ENCODE data around the gene ODAD2. TPM values are rescaled to one million over a fixed set of nuclear protein-coding genes. Genes with fewer than 3 reads are reported as not detected.

Gene ODAD2
- total and polyA plus RNA-seq, 2 donors (not counting 1 experiment from before 2014, with no cell fraction given): not detected

DNA sequence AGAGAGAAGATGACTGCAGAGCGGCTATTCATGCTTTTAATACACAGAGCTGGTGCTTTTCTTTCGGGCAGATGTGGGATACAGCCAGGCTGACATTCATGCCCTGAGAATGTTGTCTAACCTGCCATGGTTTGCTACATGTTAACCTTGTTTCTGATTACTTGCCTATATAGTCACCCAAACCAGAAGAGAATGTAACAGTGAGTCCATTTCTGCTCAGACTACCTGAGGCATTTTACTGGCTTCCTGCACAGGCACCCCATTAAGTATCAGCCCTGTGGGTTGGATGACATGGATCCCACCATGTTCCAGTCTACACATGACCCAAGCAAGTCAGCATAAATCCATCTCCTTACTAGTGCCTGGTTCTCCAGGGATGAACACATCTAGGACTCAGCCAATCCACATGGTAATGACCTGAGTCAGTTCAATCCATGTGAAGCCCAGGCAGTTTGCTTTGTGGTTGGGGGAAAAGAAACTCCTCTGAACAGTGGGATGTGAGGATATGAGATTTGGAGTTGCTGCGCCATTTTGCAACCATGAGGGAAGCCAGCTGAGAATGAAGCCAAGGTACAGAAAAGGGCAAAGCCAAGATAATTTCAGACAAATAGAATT lies 197.6 kb downstream of the ODAD2 start:
- H3K4me3 Mint-ChIP-seq: no peak overlapping the region
- ATAC-seq (ENCODE audit: low read depth): no peak
- no peak overlapping the region for H3K9ac ChIP-seq (ENCODE audit: low read length)

DNA sequence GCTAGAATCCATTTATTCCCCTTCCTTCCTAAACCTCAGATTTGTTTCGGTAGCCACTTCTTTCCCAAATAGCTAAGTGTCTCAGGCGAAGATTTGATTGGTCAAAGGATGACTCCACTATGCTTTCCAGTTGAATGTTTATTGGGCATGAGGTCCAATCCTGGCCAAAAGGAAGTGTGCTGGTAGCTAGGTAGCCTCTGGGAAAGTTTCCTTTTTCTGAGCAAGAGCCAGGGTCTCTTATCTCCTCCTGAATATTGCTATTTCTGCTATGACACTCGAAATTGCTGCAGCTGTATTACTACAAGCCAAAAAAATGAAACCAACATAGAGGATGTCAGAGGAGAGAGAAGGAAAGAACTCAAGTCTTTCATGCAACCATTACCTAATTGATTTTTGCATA lies 199.8 kb downstream of the ODAD2 start:
- no peaks in the 10 kb centered on the region for H3K9me3 Mint-ChIP-seq (ENCODE audit: insufficient read depth)
- peaks cover 0 to 4% (median 0%) of the 10 kb centered on the region in 4 experiments for H3K27me3 ChIP-seq (replicated peaks in 1 of 4; ENCODE audit: control extremely low read depth in 1 of 4, control insufficient read depth in 3 of 4, insufficient read depth in 4 of 4, low read length in 3 of 4)
- H3K9me3 ChIP-seq (ENCODE audit: control extremely low read depth in 1 of 3, control insufficient read depth in 2 of 3, insufficient read depth in 1 of 3, low read length in 2 of 3): no peaks in the 10 kb centered on the region
- no peak for ATAC-seq (ENCODE audit: low read depth)
- H3K79me2 ChIP-seq (ENCODE audit: control insufficient read depth, insufficient read depth, low read length): no peaks in the 10 kb centered on the region
- H3K4me3 Mint-ChIP-seq: no peak overlapping the region
- no peak overlapping the region for H3K4me3 ChIP-seq (ENCODE audit: control extremely low read depth in 1 of 5, extremely low read depth in 1 of 5, insufficient read depth in 1 of 5, low read depth in 2 of 5, low read length in 4 of 5)
- no peak overlapping the region for H3K27ac ChIP-seq (ENCODE audit: low read length in 2 of 2)
- H3K36me3 ChIP-seq (replicated peaks in 1 of 2; ENCODE audit: control extremely low read depth in 1 of 2, control insufficient read depth in 1 of 2, extremely low read depth in 1 of 2, insufficient read depth in 2 of 2, low read length in 1 of 2): no peaks in the 10 kb centered on the region
- no CpG with 5 or more reads among the region's 3 CpGs for WGBS (ENCODE audit: insufficient coverage)
- H2AFZ ChIP-seq (ENCODE audit: insufficient read depth, low read depth, low read length, poor library complexity, severe bottlenecking): no peak overlapping the region
- POLR2A ChIA-PET: no interaction called here
- TF ChIP-seq, protein P1, sequence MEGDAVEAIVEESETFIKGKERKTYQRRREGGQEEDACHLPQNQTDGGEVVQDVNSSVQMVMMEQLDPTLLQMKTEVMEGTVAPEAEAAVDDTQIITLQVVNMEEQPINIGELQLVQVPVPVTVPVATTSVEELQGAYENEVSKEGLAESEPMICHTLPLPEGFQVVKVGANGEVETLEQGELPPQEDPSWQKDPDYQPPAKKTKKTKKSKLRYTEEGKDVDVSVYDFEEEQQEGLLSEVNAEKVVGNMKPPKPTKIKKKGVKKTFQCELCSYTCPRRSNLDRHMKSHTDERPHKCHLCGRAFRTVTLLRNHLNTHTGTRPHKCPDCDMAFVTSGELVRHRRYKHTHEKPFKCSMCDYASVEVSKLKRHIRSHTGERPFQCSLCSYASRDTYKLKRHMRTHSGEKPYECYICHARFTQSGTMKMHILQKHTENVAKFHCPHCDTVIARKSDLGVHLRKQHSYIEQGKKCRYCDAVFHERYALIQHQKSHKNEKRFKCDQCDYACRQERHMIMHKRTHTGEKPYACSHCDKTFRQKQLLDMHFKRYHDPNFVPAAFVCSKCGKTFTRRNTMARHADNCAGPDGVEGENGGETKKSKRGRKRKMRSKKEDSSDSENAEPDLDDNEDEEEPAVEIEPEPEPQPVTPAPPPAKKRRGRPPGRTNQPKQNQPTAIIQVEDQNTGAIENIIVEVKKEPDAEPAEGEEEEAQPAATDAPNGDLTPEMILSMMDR (IDR thresholded peaks at IDR 0.05): no peak
- TF ChIP-seq EZH2 (IDR thresholded peaks at IDR 0.05; ENCODE audit: borderline replicate concordance, insufficient read depth, low read depth, low read length, poor library complexity, severe bottlenecking): no peak
- H3K4me1 ChIP-seq (ENCODE audit: control insufficient read depth in 2 of 2, insufficient read depth in 2 of 2, low read length in 2 of 2): no peaks in the 10 kb centered on the region
- peaks cover 4% of the 10 kb centered on the region for H3K27me3 Mint-ChIP-seq
- H3K4me1 Mint-ChIP-seq: no peaks in the 10 kb centered on the region
- no peak overlapping the region for H3K27ac Mint-ChIP-seq
- no peak overlapping the region for H3K4me2 ChIP-seq (replicated peaks; ENCODE audit: low read depth, low read length, poor library complexity, severe bottlenecking)
- H3K9ac ChIP-seq (ENCODE audit: low read length): no peak overlapping the region
- intact Hi-C loops (cut with micrococcal nuclease): no loop called here
- CTCF ChIA-PET: no interaction called here
- H4K20me1 ChIP-seq (ENCODE audit: control insufficient read depth, insufficient read depth, low read length, poor library complexity, severe bottlenecking): no peaks in the 10 kb centered on the region
- no peak for DNase-seq

More for the DNA sequence above, 197.6 kb downstream of the ODAD2 start:
- Histone ChIP-seq H3K9me3 (ENCODE audit: control extremely low read depth in 1 of 3, control insufficient read depth in 2 of 3, insufficient read depth in 1 of 3, low read length in 2 of 3) (peaks cover 0 to 3% (median 0%) of the 10 kb centered on the region in 3 donors), H3K4me2 (replicated peaks; ENCODE audit: low read depth, low read length, poor library complexity, severe bottlenecking) (no peak overlapping the region), H3K4me3 (ENCODE audit: control extremely low read depth in 1 of 5, extremely low read depth in 1 of 5, insufficient read depth in 1 of 5, low read depth in 2 of 5, low read length in 4 of 5) (no peak overlapping the region), H3K4me1 (ENCODE audit: control insufficient read depth in 2 of 2, insufficient read depth in 2 of 2, low read length in 2 of 2) (no peaks in the 10 kb centered on the region), H3K79me2 (ENCODE audit: control insufficient read depth, insufficient read depth, low read length) (no peaks in the 10 kb centered on the region), H3K27me3 (replicated peaks in 1 of 4; ENCODE audit: control extremely low read depth in 1 of 4, control insufficient read depth in 3 of 4, insufficient read depth in 4 of 4, low read length in 3 of 4) (peaks cover 0 to 4% (median 0%) of the 10 kb centered on the region in 4 experiments), H3K27ac (ENCODE audit: low read length in 2 of 2) (no peak overlapping the region), H2AFZ (ENCODE audit: insufficient read depth, low read depth, low read length, poor library complexity, severe bottlenecking) (no peak overlapping the region), H4K20me1 (ENCODE audit: control insufficient read depth, insufficient read depth, low read length, poor library complexity, severe bottlenecking) (no peaks in the 10 kb centered on the region), H3K36me3 (replicated peaks in 1 of 2; ENCODE audit: control extremely low read depth in 1 of 2, control insufficient read depth in 1 of 2, extremely low read depth in 1 of 2, insufficient read depth in 2 of 2, low read length in 1 of 2) (no peaks in the 10 kb centered on the region)
- intact Hi-C loops (cut with micrococcal nuclease): no loop called here
- DNase-seq: no peak
- H3K4me1 Mint-ChIP-seq: no peaks in the 10 kb centered on the region
- no peaks in the 10 kb centered on the region for H3K9me3 Mint-ChIP-seq (ENCODE audit: insufficient read depth)
- CTCF ChIA-PET: no interaction called here
- TF ChIP-seq, protein P1 (IDR thresholded peaks at IDR 0.05): no peak
- TF ChIP-seq EZH2 (IDR thresholded peaks at IDR 0.05; ENCODE audit: borderline replicate concordance, insufficient read depth, low read depth, low read length, poor library complexity, severe bottlenecking): no peak
- H3K27ac Mint-ChIP-seq: no peak overlapping the region
- 90% methylated on average over 2 of the region's 3 CpGs for WGBS (ENCODE audit: insufficient coverage)
- H3K27me3 Mint-ChIP-seq: peaks cover 4% of the 10 kb centered on the region
- POLR2A ChIA-PET: no interaction called here

All from B cell (primary cell).